K562 (cell line): Measurements from ENCODE around the gene TRIM65. TPM values are rescaled to one million over a fixed set of nuclear protein-coding genes. Genes with fewer than 3 reads are reported as not detected.

Experiments
- HMG20B ChIP-seq: fragments of 250-450 bp; sonication (Bioruptor Pico); IDR thresholded peaks from 2 replicates; pipeline ENCODE4 v1.5.0; 2021; ENCODE audit warnings: mild to moderate bottlenecking
- KDM2B ChIP-seq: fragments of 250-450 bp; sonication (Bioruptor Pico); IDR thresholded peaks from 2 replicates; pipeline ENCODE4 v1.8.0; 2021; ENCODE audit warnings: mild to moderate bottlenecking, moderate library complexity
- L3MBTL2 ChIP-seq: fragments of 450-650 bp; IDR thresholded peaks from 2 replicates; pipeline ENCODE4 v1.6.1; 2016; ENCODE audit warnings: mild to moderate bottlenecking, moderate library complexity
- LCOR ChIP-seq: sonication (generic); formaldehyde crosslinking; IDR thresholded peaks from 2 replicates; pipeline ENCODE4 v1.8.0; 2022; ENCODE audit warnings: mild to moderate bottlenecking, missing genetic modification reagents
- SMAD4 ChIP-seq: fragments of 250-450 bp; sonication (Bioruptor Pico); conservative IDR thresholded peaks from 2 replicates; pipeline ENCODE4 v1.8.0; 2021; ENCODE audit warnings: inconsistent platforms, mild to moderate bottlenecking, moderate library complexity
- SMARCB1 ChIP-seq: IDR thresholded peaks from 2 replicates; pipeline ENCODE4 v1.6.1; 2011; ENCODE audit warnings: improper control_type of control experiment, low read depth; ENCODE audit not compliant: insufficient read length
- SRSF9 ChIP-seq: fragments of 200-400 bp; formaldehyde crosslinking; IDR thresholded peaks from 2 replicates; pipeline ENCODE4 v1.6.1; 2017; ENCODE audit warnings: low read depth, low read length, borderline replicate concordance
- TRIM28 ChIP-seq: fragments of 450-650 bp; IDR thresholded peaks from 2 replicates; pipeline ENCODE4 v1.6.1; 2017
- ZNF184 ChIP-seq: sonication (generic); formaldehyde crosslinking; IDR thresholded peaks from 2 replicates; pipeline ENCODE4 v1.5.0; 2020; ENCODE audit warnings: missing genetic modification reagents
- ZNF253 ChIP-seq: fragments of 250-450 bp; sonication (Bioruptor Pico); conservative IDR thresholded peaks from 2 replicates; pipeline ENCODE4 v1.6.1; 2021; ENCODE audit warnings: mild to moderate bottlenecking
- polyA plus RNA-seq, 8 experiments: library from polyadenylated mRNA; depleted of rRNA in 4 of 8; stranded (reverse) in 5 of 8; unstranded in 3 of 8; fragments of >200 nt; fragmentation: Nextera tagmentation in 2 of 8; fragmentation: Illumina TruSeq in 1 of 8; extraction: Ambion mirVana in 2 of 8; extraction: Trizol in 1 of 8; gene quantifications; 2 replicates each; pipeline versions ENCODE4 v1.2.1 to v1.2.3, GENCODE V29; 2011 to 2014; ENCODE audit warnings: inconsistent platforms in 1 of 8, missing spikeins in 1 of 8
- total RNA-seq, 7 experiments: library from RNA; depleted of rRNA in 6 of 7; stranded (reverse); fragments of >200 nt in 6 of 7; fragmentation: Illumina TruSeq in 2 of 7; extraction: Trizol in 2 of 7; gene quantifications; 2 replicates each; pipeline versions ENCODE4 v1.2.1 to v1.2.3, GENCODE V29; 2011 to 2021; ENCODE audit warnings: low replicate concordance in 1 of 7
- TF ChIP-seq, protein P1 (sequence below): sonication (generic); formaldehyde crosslinking; IDR thresholded peaks from 2 replicates; pipeline ENCODE4 v1.8.0; 2022; ENCODE audit warnings: missing genetic modification reagents, mild to moderate bottlenecking, borderline replicate concordance
- TF ChIP-seq, protein P2 (sequence below): fragments of 450-650 bp; IDR thresholded peaks from 2 replicates; pipeline ENCODE4 v1.6.1; 2017; ENCODE audit warnings: antibody characterized with exemption, mild to moderate bottlenecking
- TF ChIP-seq, protein P3 (sequence below): fragments of 250-450 bp; sonication (Bioruptor Pico); IDR thresholded peaks from 2 replicates; pipeline ENCODE4 v1.5.0; 2020; ENCODE audit warnings: mild to moderate bottlenecking
- TF ChIP-seq, protein P4 (sequence below): fragments of 450-650 bp; formaldehyde crosslinking; IDR thresholded peaks from 2 replicates; pipeline ENCODE4 v1.4.0; 2020; ENCODE audit warnings: mild to moderate bottlenecking, mixed read lengths
- TF ChIP-seq, protein P5 (sequence below): sonication (generic); formaldehyde crosslinking; IDR thresholded peaks from 2 replicates; pipeline ENCODE4 v1.8.0; 2023; ENCODE audit warnings: mild to moderate bottlenecking, missing genetic modification reagents

TRIM65 gene
- total and polyA plus RNA-seq, 9 of the 15 experiments (the other 6 are each of a cell fraction or from before 2014, with no cell fraction given) = 2.8 to 45.7 (median 22.9) TPM

DNA sequence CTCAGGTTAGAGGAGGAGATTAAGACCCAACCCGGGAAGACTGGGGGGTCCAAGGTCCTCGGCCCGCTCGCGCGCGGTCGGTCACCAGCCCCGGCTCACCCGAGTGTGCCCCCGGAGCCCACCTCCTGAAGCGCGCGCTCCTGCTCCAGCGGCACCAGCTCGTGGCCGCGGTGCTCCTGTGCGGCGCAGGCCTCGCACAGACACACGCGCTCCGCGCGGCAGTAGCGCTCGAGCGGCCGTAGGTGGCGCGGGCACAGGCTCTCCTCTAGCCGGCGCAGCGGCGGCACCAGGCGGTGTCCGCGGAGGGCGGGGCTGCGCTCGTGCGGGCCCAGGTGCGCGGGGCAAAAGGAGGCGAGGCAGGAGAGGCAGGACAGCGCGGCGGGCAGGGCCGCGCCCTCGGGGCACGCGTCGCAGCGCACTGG is 19.0 kb downstream of the TRIM65 start (continued):
- TF ChIP-seq ZNF253 (CRISPR knock-in tag) (no peak), SRSF9 (no peak), HMG20B (CRISPR knock-in tag) (no peak), SMARCB1 (no peak), LCOR (CRISPR knock-in tag) (no peak), L3MBTL2 (peak; percentile 51), TRIM28 (no peak), ZNF184 (CRISPR knock-in tag) (no peak), SMAD4 (CRISPR knock-in tag) (0 out of 2 replicates have a peak, but pooled peaks have one; percentile 53), KDM2B (CRISPR knock-in tag) (no peak)
- TF ChIP-seq, protein P1, sequence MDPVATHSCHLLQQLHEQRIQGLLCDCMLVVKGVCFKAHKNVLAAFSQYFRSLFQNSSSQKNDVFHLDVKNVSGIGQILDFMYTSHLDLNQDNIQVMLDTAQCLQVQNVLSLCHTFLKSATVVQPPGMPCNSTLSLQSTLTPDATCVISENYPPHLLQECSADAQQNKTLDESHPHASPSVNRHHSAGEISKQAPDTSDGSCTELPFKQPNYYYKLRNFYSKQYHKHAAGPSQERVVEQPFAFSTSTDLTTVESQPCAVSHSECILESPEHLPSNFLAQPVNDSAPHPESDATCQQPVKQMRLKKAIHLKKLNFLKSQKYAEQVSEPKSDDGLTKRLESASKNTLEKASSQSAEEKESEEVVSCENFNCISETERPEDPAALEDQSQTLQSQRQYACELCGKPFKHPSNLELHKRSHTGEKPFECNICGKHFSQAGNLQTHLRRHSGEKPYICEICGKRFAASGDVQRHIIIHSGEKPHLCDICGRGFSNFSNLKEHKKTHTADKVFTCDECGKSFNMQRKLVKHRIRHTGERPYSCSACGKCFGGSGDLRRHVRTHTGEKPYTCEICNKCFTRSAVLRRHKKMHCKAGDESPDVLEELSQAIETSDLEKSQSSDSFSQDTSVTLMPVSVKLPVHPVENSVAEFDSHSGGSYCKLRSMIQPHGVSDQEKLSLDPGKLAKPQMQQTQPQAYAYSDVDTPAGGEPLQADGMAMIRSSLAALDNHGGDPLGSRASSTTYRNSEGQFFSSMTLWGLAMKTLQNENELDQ (CRISPR knock-in tag) = no peak
- TF ChIP-seq, protein P2, sequence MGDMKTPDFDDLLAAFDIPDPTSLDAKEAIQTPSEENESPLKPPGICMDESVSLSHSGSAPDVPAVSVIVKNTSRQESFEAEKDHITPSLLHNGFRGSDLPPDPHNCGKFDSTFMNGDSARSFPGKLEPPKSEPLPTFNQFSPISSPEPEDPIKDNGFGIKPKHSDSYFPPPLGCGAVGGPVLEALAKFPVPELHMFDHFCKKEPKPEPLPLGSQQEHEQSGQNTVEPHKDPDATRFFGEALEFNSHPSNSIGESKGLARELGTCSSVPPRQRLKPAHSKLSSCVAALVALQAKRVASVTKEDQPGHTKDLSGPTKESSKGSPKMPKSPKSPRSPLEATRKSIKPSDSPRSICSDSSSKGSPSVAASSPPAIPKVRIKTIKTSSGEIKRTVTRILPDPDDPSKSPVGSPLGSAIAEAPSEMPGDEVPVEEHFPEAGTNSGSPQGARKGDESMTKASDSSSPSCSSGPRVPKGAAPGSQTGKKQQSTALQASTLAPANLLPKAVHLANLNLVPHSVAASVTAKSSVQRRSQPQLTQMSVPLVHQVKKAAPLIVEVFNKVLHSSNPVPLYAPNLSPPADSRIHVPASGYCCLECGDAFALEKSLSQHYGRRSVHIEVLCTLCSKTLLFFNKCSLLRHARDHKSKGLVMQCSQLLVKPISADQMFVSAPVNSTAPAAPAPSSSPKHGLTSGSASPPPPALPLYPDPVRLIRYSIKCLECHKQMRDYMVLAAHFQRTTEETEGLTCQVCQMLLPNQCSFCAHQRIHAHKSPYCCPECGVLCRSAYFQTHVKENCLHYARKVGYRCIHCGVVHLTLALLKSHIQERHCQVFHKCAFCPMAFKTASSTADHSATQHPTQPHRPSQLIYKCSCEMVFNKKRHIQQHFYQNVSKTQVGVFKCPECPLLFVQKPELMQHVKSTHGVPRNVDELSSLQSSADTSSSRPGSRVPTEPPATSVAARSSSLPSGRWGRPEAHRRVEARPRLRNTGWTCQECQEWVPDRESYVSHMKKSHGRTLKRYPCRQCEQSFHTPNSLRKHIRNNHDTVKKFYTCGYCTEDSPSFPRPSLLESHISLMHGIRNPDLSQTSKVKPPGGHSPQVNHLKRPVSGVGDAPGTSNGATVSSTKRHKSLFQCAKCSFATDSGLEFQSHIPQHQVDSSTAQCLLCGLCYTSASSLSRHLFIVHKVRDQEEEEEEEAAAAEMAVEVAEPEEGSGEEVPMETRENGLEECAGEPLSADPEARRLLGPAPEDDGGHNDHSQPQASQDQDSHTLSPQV = peak; percentile 18; the same call in 1 of the 2 replicates
- TF ChIP-seq, protein P3, sequence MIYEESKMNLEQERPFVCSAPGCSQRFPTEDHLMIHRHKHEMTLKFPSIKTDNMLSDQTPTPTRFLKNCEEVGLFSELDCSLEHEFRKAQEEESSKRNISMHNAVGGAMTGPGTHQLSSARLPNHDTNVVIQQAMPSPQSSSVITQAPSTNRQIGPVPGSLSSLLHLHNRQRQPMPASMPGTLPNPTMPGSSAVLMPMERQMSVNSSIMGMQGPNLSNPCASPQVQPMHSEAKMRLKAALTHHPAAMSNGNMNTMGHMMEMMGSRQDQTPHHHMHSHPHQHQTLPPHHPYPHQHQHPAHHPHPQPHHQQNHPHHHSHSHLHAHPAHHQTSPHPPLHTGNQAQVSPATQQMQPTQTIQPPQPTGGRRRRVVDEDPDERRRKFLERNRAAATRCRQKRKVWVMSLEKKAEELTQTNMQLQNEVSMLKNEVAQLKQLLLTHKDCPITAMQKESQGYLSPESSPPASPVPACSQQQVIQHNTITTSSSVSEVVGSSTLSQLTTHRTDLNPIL = no peak
- TF ChIP-seq, protein P4, sequence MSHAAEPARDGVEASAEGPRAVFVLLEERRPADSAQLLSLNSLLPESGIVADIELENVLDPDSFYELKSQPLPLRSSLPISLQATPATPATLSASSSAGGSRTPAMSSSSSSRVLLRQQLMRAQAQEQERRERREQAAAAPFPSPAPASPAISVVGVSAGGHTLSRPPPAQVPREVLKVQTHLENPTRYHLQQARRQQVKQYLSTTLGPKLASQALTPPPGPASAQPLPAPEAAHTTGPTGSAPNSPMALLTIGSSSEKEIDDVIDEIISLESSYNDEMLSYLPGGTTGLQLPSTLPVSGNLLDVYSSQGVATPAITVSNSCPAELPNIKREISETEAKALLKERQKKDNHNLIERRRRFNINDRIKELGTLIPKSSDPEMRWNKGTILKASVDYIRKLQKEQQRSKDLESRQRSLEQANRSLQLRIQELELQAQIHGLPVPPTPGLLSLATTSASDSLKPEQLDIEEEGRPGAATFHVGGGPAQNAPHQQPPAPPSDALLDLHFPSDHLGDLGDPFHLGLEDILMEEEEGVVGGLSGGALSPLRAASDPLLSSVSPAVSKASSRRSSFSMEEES (CRISPR knock-in tag) = no peak
- TF ChIP-seq, protein P5, sequence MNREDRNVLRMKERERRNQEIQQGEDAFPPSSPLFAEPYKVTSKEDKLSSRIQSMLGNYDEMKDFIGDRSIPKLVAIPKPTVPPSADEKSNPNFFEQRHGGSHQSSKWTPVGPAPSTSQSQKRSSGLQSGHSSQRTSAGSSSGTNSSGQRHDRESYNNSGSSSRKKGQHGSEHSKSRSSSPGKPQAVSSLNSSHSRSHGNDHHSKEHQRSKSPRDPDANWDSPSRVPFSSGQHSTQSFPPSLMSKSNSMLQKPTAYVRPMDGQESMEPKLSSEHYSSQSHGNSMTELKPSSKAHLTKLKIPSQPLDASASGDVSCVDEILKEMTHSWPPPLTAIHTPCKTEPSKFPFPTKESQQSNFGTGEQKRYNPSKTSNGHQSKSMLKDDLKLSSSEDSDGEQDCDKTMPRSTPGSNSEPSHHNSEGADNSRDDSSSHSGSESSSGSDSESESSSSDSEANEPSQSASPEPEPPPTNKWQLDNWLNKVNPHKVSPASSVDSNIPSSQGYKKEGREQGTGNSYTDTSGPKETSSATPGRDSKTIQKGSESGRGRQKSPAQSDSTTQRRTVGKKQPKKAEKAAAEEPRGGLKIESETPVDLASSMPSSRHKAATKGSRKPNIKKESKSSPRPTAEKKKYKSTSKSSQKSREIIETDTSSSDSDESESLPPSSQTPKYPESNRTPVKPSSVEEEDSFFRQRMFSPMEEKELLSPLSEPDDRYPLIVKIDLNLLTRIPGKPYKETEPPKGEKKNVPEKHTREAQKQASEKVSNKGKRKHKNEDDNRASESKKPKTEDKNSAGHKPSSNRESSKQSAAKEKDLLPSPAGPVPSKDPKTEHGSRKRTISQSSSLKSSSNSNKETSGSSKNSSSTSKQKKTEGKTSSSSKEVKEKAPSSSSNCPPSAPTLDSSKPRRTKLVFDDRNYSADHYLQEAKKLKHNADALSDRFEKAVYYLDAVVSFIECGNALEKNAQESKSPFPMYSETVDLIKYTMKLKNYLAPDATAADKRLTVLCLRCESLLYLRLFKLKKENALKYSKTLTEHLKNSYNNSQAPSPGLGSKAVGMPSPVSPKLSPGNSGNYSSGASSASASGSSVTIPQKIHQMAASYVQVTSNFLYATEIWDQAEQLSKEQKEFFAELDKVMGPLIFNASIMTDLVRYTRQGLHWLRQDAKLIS (CRISPR knock-in tag) = no peak
